C4-2B (cell line): Measurements from ENCODE around the gene TCAF1.

ENCODE experiments used
- ZFX ChIP-seq: fragments of 450-650 bp; IDR thresholded peaks from 2 replicates; pipeline ENCODE4 v1.6.1; 2017
- TF ChIP-seq, protein P1 (sequence below): fragments of 450-650 bp; conservative IDR thresholded peaks from 2 replicates; pipeline ENCODE4 v1.5.1; 2017; ENCODE audit warnings: mild to moderate bottlenecking

DNA sequence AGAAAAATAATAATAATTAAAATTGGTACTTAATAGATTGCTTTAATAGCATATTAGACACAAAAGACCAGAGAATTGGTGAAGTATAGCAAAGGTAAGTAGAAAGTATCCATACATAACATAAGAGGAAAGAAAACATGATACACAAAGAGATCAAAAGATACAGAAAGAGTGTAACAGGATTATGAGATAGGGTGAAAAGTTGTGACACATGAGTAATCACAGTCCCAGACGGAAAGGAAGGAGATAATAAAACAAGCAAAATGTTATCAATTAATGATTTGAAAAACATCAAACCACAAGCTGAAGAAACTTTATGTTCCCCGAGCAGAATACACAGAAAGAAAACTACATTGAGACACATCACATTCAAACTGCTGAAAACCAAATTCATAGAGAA, 10.5 kb downstream of the TCAF1 start:
- TF ChIP-seq, protein P1, sequence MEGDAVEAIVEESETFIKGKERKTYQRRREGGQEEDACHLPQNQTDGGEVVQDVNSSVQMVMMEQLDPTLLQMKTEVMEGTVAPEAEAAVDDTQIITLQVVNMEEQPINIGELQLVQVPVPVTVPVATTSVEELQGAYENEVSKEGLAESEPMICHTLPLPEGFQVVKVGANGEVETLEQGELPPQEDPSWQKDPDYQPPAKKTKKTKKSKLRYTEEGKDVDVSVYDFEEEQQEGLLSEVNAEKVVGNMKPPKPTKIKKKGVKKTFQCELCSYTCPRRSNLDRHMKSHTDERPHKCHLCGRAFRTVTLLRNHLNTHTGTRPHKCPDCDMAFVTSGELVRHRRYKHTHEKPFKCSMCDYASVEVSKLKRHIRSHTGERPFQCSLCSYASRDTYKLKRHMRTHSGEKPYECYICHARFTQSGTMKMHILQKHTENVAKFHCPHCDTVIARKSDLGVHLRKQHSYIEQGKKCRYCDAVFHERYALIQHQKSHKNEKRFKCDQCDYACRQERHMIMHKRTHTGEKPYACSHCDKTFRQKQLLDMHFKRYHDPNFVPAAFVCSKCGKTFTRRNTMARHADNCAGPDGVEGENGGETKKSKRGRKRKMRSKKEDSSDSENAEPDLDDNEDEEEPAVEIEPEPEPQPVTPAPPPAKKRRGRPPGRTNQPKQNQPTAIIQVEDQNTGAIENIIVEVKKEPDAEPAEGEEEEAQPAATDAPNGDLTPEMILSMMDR, result no peak
- TF ChIP-seq ZFX, result no peak
